Retinal pigment epithelial cell (primary cell): Measurements from ENCODE around the gene GYS1.
"Not testable (repeated sequence)": the region's sequence is repeated elsewhere in the genome, so short reads cannot be mapped to it uniquely, and the experiment has no call there.

Experiments
- DNase-seq: peaks from one replicate; pipeline ENCODE4 v3.0.0-alpha.2; 2010; ENCODE audit warnings: low read depth
- H3K4me3 ChIP-seq: 2 replicates; pipeline ENCODE4 v1.5.1; 2011; ENCODE audit warnings: mild to moderate bottlenecking, low read length, control low read depth, moderate library complexity
- TF ChIP-seq, protein P1 (sequence below): conservative IDR thresholded peaks from 2 replicates; pipeline ENCODE4 v1.5.1; 2011; ENCODE audit warnings: low read depth, low read length, control low read depth, inconsistent platforms

Gene GYS1

DNA sequence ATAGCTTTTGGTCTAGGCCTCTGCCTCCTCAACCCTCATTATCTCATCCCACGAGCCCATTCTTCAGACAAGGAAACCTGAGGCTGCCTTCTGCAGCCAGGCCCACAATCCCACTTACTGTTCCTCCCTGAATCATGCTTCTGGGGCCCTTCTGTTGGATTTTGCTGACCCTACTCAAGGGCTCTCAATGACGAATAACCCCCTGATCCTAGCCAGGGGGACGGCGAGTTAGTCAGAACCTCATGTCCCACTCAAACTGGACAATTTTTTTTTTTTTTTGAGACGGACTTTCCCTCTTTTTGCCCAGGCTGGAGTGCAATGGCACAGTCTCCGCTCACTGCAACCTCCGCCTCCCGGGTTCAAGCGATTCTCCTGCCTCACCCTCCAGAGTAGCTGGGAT lies 29.0 kb upstream of the GYS1 start:
- TF ChIP-seq, protein P1, sequence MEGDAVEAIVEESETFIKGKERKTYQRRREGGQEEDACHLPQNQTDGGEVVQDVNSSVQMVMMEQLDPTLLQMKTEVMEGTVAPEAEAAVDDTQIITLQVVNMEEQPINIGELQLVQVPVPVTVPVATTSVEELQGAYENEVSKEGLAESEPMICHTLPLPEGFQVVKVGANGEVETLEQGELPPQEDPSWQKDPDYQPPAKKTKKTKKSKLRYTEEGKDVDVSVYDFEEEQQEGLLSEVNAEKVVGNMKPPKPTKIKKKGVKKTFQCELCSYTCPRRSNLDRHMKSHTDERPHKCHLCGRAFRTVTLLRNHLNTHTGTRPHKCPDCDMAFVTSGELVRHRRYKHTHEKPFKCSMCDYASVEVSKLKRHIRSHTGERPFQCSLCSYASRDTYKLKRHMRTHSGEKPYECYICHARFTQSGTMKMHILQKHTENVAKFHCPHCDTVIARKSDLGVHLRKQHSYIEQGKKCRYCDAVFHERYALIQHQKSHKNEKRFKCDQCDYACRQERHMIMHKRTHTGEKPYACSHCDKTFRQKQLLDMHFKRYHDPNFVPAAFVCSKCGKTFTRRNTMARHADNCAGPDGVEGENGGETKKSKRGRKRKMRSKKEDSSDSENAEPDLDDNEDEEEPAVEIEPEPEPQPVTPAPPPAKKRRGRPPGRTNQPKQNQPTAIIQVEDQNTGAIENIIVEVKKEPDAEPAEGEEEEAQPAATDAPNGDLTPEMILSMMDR = no peak
- DNase-seq = no peak
- no peak overlapping the region for H3K4me3 ChIP-seq

DNA sequence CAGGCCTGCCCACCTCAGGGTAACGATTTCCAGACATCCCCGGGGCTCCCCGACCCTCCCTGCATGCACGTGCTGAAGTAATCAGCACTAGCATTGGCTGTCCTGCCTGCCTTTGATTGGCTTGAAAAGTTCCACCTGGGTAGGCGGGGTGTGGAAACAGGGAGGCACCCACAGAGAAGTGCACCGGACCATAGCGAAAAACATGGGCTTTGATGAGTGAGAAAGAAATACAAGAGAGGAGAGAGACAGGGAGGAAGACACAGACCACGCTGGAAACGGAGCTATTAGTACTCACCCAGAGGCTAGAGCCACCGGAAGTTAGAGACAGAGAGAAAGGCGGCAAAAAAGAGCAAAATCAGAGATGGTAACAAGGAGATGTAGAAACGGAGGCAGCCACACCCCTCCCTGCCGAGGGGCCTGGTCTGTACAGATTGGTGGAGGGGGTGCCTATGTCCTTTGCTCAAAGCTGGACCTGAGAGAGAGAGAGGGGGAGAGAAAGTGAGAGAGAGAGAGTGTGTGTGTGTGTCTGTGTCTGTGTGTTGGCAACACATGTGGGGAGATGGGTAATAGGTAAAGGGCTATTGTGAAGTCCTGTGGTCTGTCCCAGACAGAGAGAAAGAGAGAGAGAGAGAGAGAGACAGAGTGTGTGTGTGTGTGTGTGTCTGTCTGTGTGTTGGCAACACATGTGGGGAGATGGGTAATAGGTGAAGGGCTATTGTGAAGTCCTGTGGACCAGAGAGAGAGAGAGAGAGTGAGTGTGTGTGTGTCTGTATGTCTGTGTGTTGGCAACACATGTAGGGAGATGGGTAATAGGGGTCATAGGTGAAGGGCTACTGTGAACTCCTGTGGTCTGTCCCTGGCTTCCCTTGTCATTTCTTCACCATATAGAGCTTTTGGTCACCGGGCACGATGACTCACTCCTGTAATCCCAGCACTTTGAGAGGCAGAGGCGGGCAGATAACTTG lies 28.1 kb upstream of the GYS1 start:
- TF ChIP-seq, protein P1 = no peak
- DNase-seq = no peak
- no peak overlapping the region for H3K4me3 ChIP-seq

DNA sequence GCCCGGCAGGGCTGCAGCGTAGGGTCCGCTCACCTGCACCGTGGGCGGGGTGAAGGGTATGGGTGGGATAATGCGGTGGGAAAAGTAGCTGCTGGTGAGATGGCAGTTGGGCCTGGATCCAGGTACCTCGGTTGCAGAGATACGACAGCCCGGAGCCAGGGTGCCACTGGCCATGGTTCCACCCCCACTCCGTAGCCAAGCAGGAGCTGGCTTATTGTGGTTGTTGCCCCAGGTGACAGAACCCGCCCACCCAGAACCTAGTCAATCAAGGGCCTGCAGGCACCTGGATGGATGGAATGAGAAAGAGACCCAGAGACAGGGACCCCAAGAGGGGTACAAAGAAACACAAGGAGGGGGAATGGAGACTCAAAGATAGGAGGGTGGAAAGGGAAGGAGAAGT lies 27.2 kb upstream of the GYS1 start:
- TF ChIP-seq, protein P1 = no peak
- DNase-seq = no peak
- no peak overlapping the region for H3K4me3 ChIP-seq

DNA sequence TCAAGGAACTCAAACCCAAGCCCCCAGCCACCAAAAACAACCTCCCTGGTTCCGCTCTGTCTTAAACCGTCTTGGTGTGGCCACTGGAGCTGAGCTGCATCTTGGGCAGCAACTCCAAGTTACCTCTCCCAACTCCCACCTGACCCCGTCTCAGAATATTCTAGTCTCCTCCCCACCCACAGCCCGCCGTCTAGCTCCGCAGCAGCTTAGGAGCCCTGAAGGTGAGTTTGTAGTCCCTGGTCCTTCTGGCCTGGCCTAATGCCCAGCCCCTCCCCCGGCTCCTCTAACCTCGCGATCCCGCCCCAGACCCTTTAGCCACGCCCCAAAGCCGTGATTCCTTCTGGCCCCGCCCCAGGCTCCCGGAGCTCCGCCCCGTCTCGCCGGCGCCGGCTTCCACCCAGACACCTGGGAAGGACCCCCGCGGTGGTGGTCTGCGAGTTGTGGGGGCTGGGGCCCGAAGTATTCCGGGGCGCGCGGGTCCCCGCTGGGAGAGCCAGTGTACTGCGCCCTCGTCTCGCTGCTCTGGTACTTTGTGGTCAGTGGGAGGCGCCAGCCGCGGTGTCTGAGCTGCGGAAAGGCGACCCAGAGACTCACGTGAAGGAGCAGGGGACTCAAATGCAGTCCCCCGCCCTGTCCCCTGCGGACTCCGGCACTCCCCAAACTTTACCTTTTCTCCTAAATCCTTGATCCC lies 26.3 kb upstream of the GYS1 start:
- no peak for DNase-seq
- H3K4me3 ChIP-seq = peak overlapping the region; percentile 37
- TF ChIP-seq, protein P1 = peak; percentile 33

DNA sequence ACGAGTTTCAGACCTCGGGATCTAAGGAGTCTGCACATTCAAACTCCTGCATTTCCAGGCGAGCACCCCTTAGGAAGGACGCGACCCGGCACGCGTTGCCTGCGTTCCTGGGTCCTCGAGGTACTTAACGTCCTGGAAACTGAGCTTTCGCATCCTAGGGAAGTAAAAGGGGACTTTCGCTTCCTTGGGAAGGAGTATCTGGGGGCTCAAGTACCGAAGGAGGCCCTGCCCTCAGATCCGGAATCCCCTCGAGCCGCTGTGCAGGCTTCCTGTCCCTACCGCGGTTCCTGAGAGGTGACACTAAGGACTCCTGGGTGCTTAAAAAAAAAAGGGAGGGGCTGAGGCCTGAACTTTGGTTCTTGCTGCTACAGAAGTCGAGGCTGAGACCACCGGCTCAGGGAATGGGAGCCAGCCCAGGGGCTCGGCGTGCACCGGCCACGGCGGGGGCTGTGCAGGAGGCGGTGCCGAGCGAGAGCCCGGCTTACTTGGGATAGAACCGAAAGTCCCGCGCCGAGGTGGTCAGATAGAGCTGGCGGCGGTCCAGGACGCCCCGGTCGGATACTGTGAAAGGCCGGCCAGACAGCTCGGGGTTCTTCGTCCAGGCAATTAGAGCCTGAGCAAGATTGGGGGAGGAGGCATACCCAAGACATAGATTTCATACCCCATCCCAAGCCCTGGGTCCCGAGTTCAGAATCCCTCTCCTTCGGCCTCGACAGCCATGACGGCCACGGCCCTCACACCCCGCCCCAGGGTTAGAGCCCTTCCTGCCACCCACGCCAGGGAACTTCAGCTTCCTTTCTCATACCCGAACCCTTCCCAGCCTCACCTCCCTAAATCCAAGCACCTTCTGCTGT lies 25.5 kb upstream of the GYS1 start:
- DNase-seq = not testable (repeated sequence)
- peak overlapping the region; percentile 39 for H3K4me3 ChIP-seq

DNA sequence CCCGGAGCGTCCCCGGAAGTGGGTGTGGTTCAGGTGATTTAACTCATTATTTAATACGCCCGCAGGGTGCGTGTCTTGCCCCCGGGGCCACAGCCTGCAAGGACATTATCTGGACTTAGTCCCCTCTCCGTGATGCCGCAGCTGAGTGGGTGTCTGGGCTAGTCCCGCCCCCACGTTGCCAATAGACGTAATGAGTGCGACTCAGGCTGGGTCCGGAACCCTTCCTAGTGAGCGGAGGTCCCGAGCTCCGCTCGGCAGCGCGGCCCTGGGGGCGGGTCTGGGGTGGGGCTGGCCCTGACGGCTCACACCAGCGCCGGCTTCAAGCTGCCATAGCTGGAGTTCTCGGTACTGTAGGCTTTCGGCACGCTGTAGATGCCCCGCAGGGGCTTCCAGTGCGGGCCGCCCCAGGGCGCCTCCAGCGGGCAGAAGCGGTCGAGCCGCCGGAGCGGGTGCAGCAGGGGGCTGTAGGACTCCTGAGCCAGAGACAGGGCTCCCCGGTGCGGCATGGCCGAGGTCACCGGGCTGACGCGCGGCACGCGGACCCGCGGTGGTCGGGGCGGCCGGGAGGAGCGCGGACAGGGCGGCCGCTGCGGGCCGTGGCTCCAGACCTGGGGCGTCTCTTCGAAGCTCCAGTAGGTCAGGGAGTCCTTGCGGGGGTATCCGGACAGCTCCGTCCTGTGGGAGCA lies 24.7 kb upstream of the GYS1 start:
- TF ChIP-seq, protein P1 = peak; percentile 64
- no peak for DNase-seq
- peak overlapping the region; percentile 39 for H3K4me3 ChIP-seq
